GM12892 (cell line): Measurements from ENCODE around the gene DOCK9.

Source experiments
- POLR2A ChIP-seq: IDR thresholded peaks from 2 replicates; pipeline ENCODE4 v1.6.1; 2011; ENCODE audit warnings: low read depth, low read length, control low read depth
- POLR2AphosphoS5 ChIP-seq: IDR thresholded peaks from 2 replicates; pipeline ENCODE4 v1.6.1; 2011; ENCODE audit warnings: low read depth, low read length, control low read depth
- TAF1 ChIP-seq: IDR thresholded peaks from 2 replicates; pipeline ENCODE4 v1.6.1; 2011; ENCODE audit warnings: low read depth, mild to moderate bottlenecking, control low read depth, low read length, borderline replicate concordance

DNA sequence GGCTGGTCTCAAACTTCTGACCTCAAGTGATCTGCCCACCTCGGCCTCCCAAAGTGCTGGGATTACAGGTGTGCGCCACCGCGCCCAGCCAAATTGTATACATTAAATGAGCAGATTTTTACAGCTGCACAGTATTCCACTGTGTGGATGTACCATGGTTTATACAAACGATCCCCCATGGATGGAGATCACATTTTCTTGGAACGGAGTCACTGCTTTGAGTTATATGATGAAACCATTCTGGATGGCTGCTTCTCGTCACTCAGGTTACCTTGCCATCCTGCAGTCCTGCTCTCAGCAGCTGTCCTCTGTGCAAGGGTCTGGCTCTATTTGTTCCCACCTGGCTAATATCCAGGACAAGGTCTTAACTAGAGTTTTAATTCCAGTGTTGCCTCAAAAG lies 186.3 kb downstream of the DOCK9 start:
- no peak for TF ChIP-seq TAF1
- TF ChIP-seq POLR2AphosphoS5: no peak
- TF ChIP-seq POLR2A: no peak
